ENCODE measurements around the gene RBBP8. TPM values are rescaled to one million over a fixed set of nuclear protein-coding genes. Genes with fewer than 3 reads are reported as not detected.

RBBP8 gene
- total RNA-seq, 1 experiment from 2014 or later: 65.2 TPM

DNA sequence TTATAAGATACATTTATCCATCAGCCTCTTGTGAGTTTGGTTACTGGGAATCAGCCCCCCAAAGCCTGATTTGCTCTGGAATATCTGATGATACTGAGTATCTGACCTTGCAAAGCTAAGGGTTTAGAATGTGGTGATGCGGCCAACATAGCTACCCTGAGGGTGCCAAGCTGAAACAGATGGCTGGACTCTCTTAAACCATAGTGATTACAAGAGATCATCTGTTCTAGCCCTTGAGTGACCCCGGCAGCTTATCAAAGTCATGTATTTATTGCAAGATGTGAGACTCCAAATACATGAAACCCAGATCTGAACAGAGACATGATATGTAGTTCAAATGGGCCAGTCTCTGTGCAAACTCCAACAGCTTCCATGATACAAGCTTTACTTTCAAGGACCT, 124.0 kb downstream of the RBBP8 start:
- Histone ChIP-seq H3K23ac (ENCODE audit: insufficient read length, low read depth, low read length) (no peak overlapping the region), H2BK20ac (ENCODE audit: low read depth, low read length, poor library complexity, severe bottlenecking) (no peak overlapping the region), H3K9ac (ENCODE audit: extremely low read depth, insufficient read length, low read length) (no peak overlapping the region), H3K27me3 (ENCODE audit: insufficient read depth, low read length) (no peaks in the 10 kb centered on the region), H4K91ac (ENCODE audit: insufficient read length, low read depth, low read length) (no peak overlapping the region), H3K4me1 (ENCODE audit: insufficient read depth, low read length) (no peaks in the 10 kb centered on the region), H3K14ac (ENCODE audit: insufficient read depth, low read length) (no peak overlapping the region), H3K56ac (ENCODE audit: insufficient read length, low read depth, low read length) (no peak overlapping the region), H3T11ph (ENCODE audit: low read length) (no peak overlapping the region), H3K79me2 (ENCODE audit: insufficient read depth, low read length) (no peaks in the 10 kb centered on the region), H2AK5ac (ENCODE audit: insufficient read length, low read length) (no peak overlapping the region), H2BK5ac (ENCODE audit: insufficient read length, low read length) (no peak overlapping the region), H3K9me3 (ENCODE audit: control insufficient read depth, low read depth, low read length) (no peaks in the 10 kb centered on the region), H3K27ac (ENCODE audit: insufficient read length, low read depth, low read length) (no peak overlapping the region), H2BK120ac (ENCODE audit: low read depth, low read length, poor library complexity, severe bottlenecking) (no peak overlapping the region), H2AFZ (ENCODE audit: low read length) (no peak overlapping the region), H4K20me1 (ENCODE audit: control insufficient read depth, insufficient read depth, insufficient read length) (no peaks in the 10 kb centered on the region), H3K4ac (ENCODE audit: low read depth, low read length) (no peak overlapping the region), H3K23me2 (ENCODE audit: insufficient read length, low read depth, low read length, poor library complexity, severe bottlenecking) (no peaks in the 10 kb centered on the region), H4K8ac (replicated peaks; ENCODE audit: insufficient read length, low read depth, low read length) (no peak overlapping the region), H2BK12ac (ENCODE audit: insufficient read length, low read depth, low read length) (no peak overlapping the region), H3K79me1 (ENCODE audit: insufficient read depth, low read depth, low read length, poor library complexity, severe bottlenecking) (no peaks in the 10 kb centered on the region), H4K5ac (ENCODE audit: insufficient read length, low read depth, low read length) (no peak overlapping the region), H2BK15ac (ENCODE audit: low read depth, low read length) (no peak overlapping the region), H3K4me2 (ENCODE audit: insufficient read depth, insufficient read length, low read length) (no peak overlapping the region), H3K18ac (ENCODE audit: insufficient read length, low read depth, low read length) (no peak overlapping the region)
- Mint-ChIP-seq H3K27ac (no peak overlapping the region), H3K9me3 (peaks cover 0 to 3% of the 10 kb centered on the region in 2 experiments; a peak in 2 of 5 replicates), H3K36me3 (ENCODE audit: insufficient read depth in 1 of 3, low read depth in 3 of 3) (no peaks in the 10 kb centered on the region; a peak in 2 of 7 replicates), H3K27me3 (ENCODE audit: low read depth) (no peaks in the 10 kb centered on the region), H3K4me3 (no peak overlapping the region), H3K4me1 (peaks cover 8 to 10% of the 10 kb centered on the region in 2 experiments)
- WGBS (ENCODE audit: extremely low coverage, insufficient read length, low lambda C conversion rate): no CpG with 5 or more reads among the region's 2 CpGs
- no peak for DNase-seq
- TF ChIP-seq, protein P1, sequence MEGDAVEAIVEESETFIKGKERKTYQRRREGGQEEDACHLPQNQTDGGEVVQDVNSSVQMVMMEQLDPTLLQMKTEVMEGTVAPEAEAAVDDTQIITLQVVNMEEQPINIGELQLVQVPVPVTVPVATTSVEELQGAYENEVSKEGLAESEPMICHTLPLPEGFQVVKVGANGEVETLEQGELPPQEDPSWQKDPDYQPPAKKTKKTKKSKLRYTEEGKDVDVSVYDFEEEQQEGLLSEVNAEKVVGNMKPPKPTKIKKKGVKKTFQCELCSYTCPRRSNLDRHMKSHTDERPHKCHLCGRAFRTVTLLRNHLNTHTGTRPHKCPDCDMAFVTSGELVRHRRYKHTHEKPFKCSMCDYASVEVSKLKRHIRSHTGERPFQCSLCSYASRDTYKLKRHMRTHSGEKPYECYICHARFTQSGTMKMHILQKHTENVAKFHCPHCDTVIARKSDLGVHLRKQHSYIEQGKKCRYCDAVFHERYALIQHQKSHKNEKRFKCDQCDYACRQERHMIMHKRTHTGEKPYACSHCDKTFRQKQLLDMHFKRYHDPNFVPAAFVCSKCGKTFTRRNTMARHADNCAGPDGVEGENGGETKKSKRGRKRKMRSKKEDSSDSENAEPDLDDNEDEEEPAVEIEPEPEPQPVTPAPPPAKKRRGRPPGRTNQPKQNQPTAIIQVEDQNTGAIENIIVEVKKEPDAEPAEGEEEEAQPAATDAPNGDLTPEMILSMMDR (conservative IDR thresholded peaks at IDR 0.05): no peak

All from H9 (cell line).